DOHH2 (cell line): ENCODE results near the gene WWOX.

ENCODE experiments used
- CTCF ChIP-seq: fragments of 200-600 bp; sonication (generic); IDR thresholded peaks from one replicate; pipeline ENCODE4 v1.5.1; 2014; ENCODE audit warnings: antibody characterized with exemption, mild to moderate bottlenecking, low read depth, low read length; ENCODE audit not compliant: poor library complexity, severe bottlenecking
- EZH2phosphoT487 ChIP-seq: fragments of 200-600 bp; sonication (generic); IDR thresholded peaks from 2 replicates; pipeline ENCODE4 v1.6.1; 2017; ENCODE audit warnings: borderline replicate concordance, mild to moderate bottlenecking, antibody characterized with exemption, low read length, moderate library complexity, mixed read lengths

GRCh38 chr16:78500659-78501270, 401.3 kb downstream of the WWOX start:
- TF ChIP-seq CTCF, result no peak
- TF ChIP-seq EZH2phosphoT487, result no peak
